ENCODE measurements around the gene EMC9. TPM values are rescaled to one million over a fixed set of nuclear protein-coding genes. Genes with fewer than 3 reads are reported as not detected.

Gene EMC9
- polyA plus RNA-seq, 1 donor (not counting 4 experiments of a cell fraction or from before 2014, with no cell fraction given): 11.0 TPM

GRCh38 chr14:24146453-24146977 lies 5.1 kb upstream of the EMC9 start, which contains the start of gene PSME2:
Gene PSME2 (minus strand): TSS chr14:24146610. CDS start chr14:24146581, 29 bp downstream.
- TF ChIP-seq EZH2 (IDR thresholded peaks at IDR 0.05; ENCODE audit: low read length): no peak
- TF ChIP-seq CTCF (optimal IDR thresholded peaks at IDR 0.05 in 1 of 3, IDR thresholded peaks at IDR 0.05 in 1 of 3, conservative IDR thresholded peaks at IDR 0.05 in 1 of 3; ENCODE audit: extremely low read depth in 1 of 3, insufficient read depth in 2 of 3, low read length in 3 of 3): no peak
- no peak for FAIRE-seq
- Histone ChIP-seq H3K4me1 (ENCODE audit: control insufficient read depth, extremely low read depth, insufficient read depth, low read length) (peaks cover 27% of the 10 kb centered on the region), H4K20me1 (ENCODE audit: control insufficient read depth, extremely low read depth, insufficient read depth, low read length) (no peaks in the 10 kb centered on the region), H3K4me3 (ENCODE audit: control insufficient read depth in 2 of 3, extremely low read depth in 1 of 3, insufficient read depth in 2 of 3, low read depth in 1 of 3, low read length in 3 of 3) (peak within 1 kb of the TSS; percentile 82 to 97 (median 91)), H2AFZ (ENCODE audit: control insufficient read depth, low read length) (peak within 1 kb of the TSS; percentile 72), H3K4me2 (ENCODE audit: control insufficient read depth, extremely low read depth, insufficient read depth, low read depth, low read length) (peak within 1 kb of the TSS; percentile 97), H3K27ac (ENCODE audit: control insufficient read depth, insufficient read depth, low read length) (peak within 1 kb of the TSS; percentile 86), H3K9ac (ENCODE audit: control insufficient read depth, extremely low read depth, insufficient read depth, low read length) (peak within 1 kb of the TSS; percentile 88), H3K27me3 (ENCODE audit: control insufficient read depth, extremely low read depth, insufficient read depth, low read length) (no peaks in the 10 kb centered on the region), H3K36me3 (ENCODE audit: control insufficient read depth in 2 of 2, extremely low read depth in 1 of 2, insufficient read depth in 2 of 2, low read length in 2 of 2) (peaks cover 27 to 41% of the 10 kb centered on the region in 2 experiments), H3K79me2 (ENCODE audit: control insufficient read depth, insufficient read depth, low read length) (peaks cover 60% of the 10 kb centered on the region), H3K9me1 (ENCODE audit: control insufficient read depth, extremely low read depth, insufficient read depth, low read length) (peaks cover 2% of the 10 kb centered on the region), H3K9me3 (ENCODE audit: control insufficient read depth, low read depth, low read length) (no peaks in the 10 kb centered on the region)
- dilution Hi-C loops (cut with MboI; ENCODE audit: extremely low pct_ligation_motif_present, low sequenced_read_pairs): no loop called here
- DNase-seq (ENCODE audit: low read depth, low spot score): peak; percentile 83

- H3K9me1 ChIP-seq (ENCODE audit: control insufficient read depth, extremely low read depth, insufficient read depth, low read length): peaks cover 2% of the 10 kb centered on the region
- peak overlapping the region; percentile 79 to 97 (median 82) for H3K4me3 ChIP-seq (ENCODE audit: control insufficient read depth in 2 of 3, extremely low read depth in 1 of 3, insufficient read depth in 2 of 3, low read depth in 1 of 3, low read length in 3 of 3)
- H2AFZ ChIP-seq (ENCODE audit: control insufficient read depth, low read length): peak overlapping the region; percentile 72
- peaks cover 27% of the 10 kb centered on the region for H3K4me1 ChIP-seq (ENCODE audit: control insufficient read depth, extremely low read depth, insufficient read depth, low read length)
- H3K9ac ChIP-seq (ENCODE audit: control insufficient read depth, extremely low read depth, insufficient read depth, low read length): peak overlapping the region; percentile 88
- no peak for TF ChIP-seq EZH2 (IDR thresholded peaks at IDR 0.05; ENCODE audit: low read length)
- no peak for TF ChIP-seq CTCF (optimal IDR thresholded peaks at IDR 0.05 in 1 of 3, IDR thresholded peaks at IDR 0.05 in 1 of 3, conservative IDR thresholded peaks at IDR 0.05 in 1 of 3; ENCODE audit: extremely low read depth in 1 of 3, insufficient read depth in 2 of 3, low read length in 3 of 3)
- dilution Hi-C loops (cut with MboI; ENCODE audit: extremely low pct_ligation_motif_present, low sequenced_read_pairs): no loop called here
- H3K4me2 ChIP-seq (ENCODE audit: control insufficient read depth, extremely low read depth, insufficient read depth, low read depth, low read length): peak overlapping the region; percentile 93
- peaks cover 59% of the 10 kb centered on the region for H3K79me2 ChIP-seq (ENCODE audit: control insufficient read depth, insufficient read depth, low read length)
- no peak for DNase-seq (ENCODE audit: low read depth, low spot score)
- FAIRE-seq: no peak
- peak overlapping the region; percentile 85 for H3K27ac ChIP-seq (ENCODE audit: control insufficient read depth, insufficient read depth, low read length)
- no peaks in the 10 kb centered on the region for H3K9me3 ChIP-seq (ENCODE audit: control insufficient read depth, low read depth, low read length)
- peaks cover 22 to 35% of the 10 kb centered on the region in 2 experiments for H3K36me3 ChIP-seq (ENCODE audit: control insufficient read depth in 2 of 2, extremely low read depth in 1 of 2, insufficient read depth in 2 of 2, low read length in 2 of 2)
- H4K20me1 ChIP-seq (ENCODE audit: control insufficient read depth, extremely low read depth, insufficient read depth, low read length): no peaks in the 10 kb centered on the region
- H3K27me3 ChIP-seq (ENCODE audit: control insufficient read depth, extremely low read depth, insufficient read depth, low read length): no peaks in the 10 kb centered on the region
These were observed 4.5 kb upstream of the EMC9 start for GRCh38 chr14:24145690-24146452.
